Measurements from ENCODE around the gene LDHAL6B.

Gene LDHAL6B

DNA sequence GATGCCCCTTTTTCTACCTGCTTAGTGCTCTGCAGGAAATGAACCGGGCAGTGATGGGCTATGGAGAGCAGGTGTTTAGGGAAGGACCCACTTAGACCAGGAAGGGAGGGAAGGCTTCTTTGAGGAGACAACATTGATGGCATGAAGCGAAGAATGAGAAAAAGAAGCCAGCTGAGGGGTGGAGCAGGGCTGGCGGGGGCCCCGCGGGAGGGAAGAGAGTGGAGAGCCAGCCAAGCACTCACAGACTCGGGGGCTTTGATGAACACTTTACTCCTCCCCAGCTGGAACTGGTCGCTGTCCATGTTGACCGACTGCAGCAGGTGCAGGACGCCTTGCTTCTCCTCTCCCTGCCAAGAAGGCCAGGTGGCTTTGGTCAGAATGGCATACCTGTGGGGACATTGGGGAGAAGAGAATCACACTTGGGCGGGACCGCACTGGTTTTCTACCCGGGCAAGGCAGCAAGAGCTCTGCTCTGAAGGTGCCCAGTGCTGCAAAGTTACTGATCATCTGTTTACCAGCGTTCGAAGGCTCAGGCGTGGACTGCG, 28.4 kb upstream of the LDHAL6B start:
- DNase-seq: no peak

DNA sequence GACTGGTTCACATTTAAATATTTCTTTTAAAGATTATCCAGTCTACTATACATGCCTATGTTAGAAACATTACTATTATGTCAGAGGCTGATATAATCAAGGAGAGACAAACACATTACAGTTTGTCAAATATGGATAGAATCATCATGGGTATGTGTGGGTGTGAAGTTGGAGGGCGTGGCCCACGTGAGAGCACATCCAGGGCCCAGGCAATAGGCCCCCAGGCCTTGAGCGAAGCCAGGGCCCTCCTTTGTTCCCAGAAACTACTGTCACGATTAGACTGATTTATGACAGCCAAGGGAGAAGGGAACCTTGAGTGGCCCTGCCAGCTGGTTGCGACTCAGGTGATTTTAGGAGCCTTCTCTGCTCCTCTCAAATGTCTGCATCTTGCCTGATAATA, 26.9 kb upstream of the LDHAL6B start:
- no peak for DNase-seq

DNA sequence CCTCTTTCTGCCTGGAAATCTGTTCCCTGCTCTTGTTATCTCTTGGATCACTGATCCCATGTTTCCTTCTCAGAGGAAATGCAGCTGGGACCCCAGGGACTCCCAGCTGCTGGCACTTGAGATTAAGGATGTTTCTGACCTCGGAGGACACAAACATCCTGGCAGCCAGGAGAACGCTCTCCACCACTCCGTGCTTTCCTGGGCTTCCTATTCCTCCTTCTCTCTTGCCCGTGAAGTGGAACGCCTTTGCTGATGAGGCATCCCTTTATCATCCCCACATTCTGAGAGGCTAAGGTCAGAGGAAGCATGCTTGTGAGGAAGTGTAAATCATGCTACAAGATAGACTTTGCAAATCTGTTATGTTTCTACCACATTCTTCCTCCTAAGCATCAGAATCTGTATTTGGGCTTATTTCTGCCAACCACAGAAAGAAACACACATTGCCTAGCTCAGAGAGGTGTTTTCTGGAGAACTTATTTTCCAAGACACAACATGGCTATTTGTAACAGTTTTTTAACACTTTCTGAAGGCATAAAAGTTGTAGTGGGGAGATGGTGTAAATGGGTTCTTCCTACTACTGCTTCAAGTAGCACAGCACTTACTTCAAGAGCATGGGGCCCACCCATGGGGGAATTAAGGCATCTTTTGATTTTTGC, 25.6 kb upstream of the LDHAL6B start:
- DNase-seq: no peak

DNA sequence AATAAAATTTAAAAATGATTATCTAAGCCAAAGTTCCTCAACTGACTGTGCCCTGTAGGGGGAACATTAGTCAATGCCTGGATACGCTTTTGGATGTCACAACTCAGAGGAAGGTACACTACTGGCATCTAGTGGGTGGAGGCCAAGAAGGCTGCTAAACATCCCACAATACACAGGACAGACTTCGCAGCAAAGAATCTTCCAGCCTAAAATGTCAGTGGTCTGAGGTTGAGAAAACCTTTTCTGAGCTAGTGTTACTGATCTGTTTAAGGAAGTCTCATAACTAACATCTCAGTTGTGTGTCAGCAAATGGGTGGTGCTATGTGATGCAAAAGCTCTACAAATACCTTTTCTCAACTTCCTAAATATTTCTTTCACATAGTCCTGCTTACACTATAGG, 20.9 kb upstream of the LDHAL6B start:
- DNase-seq: no peak

DNA sequence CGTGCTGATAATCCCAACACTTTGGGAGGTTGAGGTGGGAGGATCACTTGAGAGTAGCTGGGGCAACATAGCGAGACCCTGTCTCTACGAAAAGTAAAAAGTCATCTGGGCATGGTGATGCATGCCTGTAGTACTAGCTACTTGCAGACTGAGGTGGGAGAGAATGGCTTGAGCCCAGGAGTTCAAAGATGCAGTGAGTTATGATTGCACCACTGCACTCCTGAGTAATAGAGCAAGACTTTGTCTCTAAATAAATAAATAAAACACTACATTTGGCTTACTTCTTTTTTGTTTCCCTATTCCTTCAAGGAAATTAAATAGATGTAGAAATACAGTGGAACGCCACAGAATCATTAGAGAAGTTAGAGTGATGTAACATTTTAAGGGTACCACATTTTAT, 20.1 kb upstream of the LDHAL6B start:
- DNase-seq: no peak

DNA sequence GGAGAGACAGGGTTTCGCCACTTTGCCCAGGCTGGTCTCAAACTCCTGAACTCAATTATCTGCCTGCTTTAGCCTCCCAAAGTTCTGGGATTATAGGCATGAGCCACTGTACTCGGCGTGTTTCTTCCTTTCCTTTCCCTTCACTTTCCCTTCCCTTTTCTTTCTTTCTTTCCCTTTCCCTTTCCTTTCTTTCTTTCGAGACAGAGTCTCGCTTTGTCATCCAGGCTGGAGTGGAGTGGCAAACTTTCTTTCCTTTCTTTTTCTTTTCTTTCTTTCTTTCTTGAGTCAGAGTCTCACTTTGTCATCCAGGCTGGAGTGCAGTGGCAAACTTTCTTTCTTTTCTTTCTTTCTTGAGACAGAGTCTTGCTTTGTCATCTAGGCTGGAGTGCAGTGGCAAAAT, 17.4 kb upstream of the LDHAL6B start:
- DNase-seq: no peak

DNA sequence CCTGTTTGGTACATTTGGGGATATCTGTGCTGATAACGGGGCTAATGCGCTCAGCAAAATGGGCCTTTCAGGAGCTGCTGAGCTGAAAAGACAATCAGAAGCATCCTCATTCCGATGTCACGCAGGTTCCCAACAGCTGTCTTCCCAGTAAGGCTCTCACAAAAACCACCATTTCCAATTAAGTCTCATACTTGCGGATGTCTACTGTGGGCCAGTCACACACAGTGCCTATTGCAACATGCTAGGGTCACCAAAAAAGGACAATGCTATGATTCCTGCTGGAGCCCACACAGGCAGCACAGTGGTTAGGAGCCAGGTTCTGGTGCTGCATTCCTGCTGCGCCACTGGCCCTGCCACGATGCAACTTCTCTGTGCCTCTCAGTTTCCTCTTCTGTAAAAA, 16.4 kb upstream of the LDHAL6B start:
- DNase-seq: no peak

DNA sequence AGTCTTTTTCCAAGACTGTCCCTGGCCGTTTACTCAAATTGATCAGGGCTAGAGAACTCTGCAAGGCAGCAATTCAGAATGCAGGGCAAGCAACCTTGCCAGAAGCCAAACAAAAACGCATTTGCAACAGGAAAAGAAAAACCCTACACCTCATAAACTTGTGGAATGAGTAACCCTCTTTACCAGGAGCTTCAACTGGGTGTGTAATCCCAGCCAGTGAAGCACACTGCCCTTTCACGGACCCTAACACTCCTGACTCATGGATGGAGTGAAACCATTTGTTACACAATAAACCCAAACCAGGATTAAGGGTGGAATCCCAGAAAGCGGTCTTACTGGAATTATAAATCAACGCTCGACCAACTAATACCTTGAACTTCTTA, 14.8 kb upstream of the LDHAL6B start:
- no peak for DNase-seq

DNA sequence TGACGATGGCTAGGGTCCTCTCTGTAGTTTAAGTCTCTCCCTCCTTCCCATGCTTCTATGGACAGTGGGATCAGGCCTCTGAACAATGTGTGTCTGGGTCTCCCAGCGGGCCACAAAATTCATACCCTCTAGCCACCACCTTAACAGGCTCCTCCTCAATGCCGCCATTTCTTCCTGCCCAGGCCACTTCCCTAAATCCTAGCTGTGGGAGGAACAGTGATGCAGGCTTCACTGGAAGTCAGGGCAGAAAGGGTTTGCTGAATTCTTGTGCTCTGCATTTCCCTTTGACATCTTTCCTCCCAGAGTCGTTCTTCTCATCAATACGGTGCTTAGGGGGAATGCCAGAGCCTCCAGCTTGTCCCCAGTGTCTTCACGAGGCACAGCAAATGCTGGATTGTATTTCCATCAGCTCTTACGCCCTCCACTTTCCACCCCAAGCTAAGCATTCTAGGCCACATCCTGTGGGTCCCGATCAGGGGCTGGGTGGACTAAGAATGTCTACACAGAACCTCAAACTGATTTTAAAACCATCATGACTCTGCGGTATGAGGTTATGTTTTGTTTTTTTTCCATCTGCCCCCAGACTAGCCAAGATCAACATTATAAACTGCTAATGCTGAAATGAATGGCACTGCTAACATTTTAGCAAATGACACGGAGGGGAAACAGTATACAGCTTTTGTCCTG, 11.9 kb upstream of the LDHAL6B start:
- no peak for DNase-seq

DNA sequence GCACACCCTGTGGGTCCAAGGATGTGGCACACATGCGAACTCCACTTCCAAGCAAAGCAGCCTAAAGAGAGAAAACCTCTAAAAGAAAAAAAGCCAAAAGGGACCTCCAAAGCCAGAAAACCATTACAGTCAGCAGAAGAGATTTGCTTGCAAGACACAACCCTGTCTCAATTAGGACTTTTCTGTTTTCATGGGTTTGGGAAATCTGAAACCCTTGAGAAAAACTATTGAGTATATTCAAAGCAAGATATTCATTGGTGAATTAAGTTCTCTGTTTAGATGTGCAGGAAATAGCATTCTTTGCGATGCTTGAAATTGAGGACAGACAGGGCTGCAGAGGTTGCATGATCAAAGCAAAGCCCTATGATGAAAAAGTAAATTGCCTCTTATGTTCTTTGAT, 10.2 kb upstream of the LDHAL6B start:
- no peak for DNase-seq

DNA sequence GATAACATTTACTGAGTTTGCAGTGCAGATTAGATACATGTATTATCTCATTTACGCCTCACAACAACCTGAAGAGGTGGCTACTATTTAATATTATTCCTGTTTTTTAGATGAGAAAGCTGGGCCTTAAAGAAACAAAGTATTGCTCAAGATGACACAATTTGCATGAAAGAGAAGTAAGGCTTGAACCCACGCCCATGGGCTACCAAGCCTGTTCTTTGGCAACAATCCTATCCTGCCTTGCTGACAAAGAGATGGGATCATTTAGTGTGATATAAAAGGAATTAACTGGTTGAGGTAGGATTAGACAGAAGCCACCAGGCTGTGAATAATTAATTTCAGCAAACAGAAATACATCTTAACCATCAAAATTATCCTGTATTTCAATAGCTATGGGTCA, 9.2 kb upstream of the LDHAL6B start:
- no peak for DNase-seq

DNA sequence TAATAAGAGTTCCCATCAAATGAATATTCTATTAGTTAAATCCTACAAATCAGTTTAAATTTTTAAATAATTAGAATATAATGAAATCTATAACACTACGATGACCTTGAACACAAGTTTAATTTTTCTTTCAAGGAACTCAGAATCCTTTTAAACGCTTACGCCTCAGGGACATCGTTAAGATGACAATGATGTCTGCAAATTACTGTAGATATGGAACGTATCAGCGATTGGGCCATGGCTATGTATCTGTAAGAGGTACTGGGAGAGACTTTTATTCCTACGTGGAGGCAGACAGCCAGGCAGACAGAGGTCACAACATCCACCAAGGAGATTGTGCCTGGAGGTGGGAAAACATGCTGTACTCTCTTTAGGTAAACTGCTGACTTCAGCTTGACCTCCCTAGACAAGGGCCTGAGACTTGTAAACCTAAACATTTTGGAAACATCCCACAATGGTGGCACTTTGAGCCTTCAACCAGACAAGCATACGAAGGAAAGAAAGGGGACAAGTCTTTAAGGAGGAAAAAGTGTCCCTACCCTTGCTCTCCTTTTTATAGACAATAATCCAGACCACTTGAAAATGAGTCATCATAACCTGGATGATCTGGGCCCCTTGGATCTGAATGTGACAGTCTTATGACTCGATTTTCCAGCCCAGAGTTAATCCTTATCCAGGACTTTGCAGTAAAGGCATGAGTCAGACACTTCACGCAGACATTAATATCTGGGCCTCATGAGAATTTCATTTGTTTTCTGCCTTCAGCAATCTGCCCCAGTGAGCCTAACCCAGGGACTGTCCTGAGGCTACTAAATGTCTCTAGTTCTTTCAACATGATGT, 6.8 kb upstream of the LDHAL6B start:
- DNase-seq: no peak

DNA sequence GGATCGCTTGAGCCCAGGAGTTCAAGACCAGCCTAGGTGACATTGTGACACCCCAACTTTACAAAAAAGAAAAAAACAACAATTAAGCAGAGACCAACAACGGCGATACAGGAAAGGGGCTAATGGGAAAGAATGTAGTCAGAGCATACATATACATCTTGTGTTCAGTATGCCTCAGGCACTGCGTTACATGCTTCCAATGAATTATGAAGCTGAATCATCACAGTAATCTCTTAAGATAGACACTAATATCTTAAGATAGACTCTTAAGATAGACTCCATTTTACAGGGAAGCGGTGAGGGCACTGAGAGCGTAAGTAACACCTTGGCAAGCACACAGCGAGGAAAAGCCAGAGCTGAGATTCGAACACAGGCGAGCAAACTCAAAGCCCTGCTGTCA, 6.1 kb upstream of the LDHAL6B start:
- DNase-seq: no peak

DNA sequence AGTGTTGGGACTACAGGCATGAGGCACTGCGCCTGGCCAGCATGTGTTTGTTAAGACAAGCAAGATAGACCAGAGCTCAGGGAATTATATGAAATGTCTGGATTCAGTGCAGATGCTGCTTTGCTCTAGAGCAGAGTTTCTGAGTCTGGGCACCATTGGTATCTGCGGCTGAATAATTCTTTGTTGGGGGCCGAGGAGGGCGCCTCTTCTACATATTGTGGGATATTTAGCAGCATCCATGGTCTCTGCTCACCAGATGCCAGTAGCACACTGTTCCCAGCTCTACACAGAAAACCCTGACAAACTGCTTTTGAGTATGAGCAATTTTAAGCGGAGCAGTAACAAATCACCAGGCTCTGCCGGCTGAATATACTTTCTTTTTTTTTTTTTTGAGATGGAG, 3.6 kb upstream of the LDHAL6B start:
- no peak for DNase-seq

DNA sequence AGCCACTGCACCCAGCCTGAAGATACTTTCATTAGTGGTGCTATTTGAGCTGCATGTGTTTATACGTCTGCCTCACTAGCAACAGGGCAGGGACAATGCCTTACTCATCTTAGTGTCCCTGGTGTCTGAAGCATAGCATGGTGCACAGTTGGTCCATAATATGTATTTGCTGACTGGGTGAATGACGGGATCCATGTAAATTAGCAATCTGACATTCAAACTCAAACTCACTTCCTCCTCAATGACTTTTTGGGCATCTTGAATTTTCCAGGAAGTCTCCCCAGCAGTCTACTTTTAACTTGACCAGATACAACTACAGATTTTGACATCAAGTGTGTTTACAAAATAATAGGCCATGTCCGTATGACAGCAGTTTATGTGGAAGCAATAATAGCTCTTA, 3.0 kb upstream of the LDHAL6B start:
- no peak for DNase-seq

DNA sequence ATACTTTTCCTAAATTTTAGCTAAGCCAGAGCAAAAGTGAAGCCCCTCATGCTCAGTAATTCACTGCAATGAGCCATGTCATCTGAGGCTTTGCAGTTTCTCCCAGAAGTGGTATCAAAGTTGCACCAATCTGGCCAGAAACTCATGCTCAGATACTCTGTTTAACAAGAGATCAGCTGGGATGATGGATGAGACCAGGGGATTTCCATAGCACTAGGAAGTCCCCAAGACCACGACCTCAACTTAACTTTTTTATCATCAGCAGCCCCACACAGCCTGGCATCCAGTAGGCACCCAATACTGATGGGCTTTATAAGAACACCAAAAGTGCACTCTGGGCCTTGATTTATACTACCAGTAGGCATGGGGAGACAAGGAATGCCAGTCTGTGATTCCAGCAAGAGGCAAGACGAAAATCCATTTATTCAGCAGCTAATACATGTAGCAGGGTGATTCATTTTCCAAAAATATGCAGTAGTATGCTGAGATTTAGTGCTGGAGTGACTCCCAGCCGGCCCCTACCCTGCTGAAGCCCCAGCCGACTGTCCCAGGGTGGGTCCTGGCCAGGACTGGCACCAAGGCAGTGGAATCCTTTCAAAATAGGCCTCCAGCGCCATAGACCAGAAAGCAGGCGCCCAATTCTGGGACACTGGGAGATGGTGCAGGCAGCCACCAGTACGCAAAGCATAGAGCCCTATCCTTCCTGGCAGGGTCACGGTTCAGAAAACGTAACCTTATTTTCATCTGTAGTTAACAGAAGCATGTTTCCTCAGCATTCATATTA, 612 bp upstream of the LDHAL6B start:
- DNase-seq: no peak

DNA sequence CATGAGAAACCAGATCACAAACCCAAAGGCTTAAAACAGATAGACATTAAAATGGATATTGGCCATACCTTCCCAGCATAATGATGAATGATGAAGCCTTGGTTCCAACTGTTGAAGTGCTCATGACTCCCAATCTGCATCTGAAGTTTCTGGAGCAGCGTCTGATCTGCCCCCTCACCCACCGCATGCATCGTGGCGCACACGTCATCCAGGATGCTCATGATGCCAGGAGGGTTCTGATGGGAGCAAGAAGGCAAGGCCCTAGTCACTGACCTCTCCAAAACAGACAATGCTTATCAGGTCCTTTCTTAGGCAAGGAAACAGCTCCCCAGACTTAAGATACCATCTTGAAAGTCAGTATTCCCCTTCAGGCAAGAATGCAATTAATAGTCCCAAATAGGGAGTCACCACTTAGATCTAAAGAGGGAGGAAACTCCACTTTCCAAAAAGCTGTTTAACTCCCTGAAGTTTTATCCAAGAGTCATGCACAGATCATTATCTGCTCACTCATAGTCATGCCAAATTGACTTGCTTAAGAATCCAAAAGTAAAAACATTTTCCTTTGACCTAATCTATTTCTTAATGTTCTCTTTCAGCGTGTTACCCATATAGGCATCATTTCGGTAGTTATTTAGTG, 2.1 kb downstream of the LDHAL6B start:
- DNase-seq: no peak

DNA sequence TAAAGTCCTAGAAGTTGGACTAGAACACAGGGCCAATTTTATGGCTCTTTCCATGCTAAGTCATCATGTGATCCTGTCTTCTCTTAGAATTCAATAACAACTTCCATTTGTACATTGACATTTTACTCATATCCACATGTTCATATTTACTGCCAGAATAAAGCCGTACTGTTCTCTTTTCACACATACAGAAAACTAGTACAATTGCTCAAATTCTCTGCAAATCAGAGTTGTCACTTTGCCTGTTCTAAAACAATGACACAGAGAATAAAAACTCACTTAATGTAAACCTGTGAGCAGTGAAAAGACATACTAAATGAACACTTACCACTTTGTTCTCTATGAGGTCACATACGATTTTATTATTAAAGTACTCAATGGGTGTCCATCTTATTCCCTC, 3.5 kb downstream of the LDHAL6B start:
- DNase-seq: no peak

DNA sequence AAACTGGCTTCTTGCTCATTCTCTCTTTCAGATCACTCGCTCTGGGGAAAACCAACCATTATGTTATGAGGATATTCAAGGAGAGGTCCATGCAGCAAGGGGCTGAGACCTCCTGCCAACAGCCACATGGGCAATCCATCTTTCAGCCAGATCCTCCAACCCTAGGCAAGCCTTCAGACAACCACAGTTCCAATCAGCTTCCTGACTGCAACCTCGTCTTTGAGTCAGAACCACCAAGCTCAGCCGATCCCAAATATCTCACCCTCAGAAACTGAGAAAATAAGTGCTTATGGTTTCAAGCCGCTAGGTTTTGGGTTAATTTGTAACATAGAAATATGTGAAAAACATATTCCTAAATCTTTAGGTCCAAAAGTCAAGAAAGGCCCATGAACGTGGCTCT, 10.3 kb downstream of the LDHAL6B start:
- DNase-seq: no peak

DNA sequence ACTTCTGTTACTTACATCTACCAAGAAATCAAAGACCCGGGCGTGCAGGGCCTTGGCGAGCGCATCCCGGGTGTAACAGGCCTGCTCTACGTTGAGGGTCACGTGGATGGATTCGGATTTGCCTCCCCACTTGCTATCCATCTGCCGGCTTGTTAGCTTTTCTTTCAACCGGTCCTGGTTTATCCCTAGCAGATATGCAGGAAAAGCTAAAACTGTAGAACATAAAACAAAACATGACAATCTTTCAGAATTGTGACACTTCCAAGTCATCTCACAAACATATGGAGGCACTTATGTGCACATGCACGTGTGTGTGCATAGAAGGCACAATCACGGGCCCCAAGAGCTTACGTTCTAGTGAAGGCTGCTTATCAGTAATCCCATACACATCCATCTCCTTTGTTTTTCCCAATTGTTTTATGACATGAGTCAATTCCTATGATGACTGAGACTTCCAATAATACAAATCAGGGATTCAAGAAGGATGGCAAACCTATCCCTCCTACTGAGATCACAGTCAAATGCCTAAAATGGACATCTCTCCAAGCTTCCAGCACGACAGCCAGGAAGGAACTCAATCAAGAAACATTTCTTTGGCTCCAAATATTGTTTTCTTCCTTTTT, 11.3 kb downstream of the LDHAL6B start:
- DNase-seq: no peak

DNA sequence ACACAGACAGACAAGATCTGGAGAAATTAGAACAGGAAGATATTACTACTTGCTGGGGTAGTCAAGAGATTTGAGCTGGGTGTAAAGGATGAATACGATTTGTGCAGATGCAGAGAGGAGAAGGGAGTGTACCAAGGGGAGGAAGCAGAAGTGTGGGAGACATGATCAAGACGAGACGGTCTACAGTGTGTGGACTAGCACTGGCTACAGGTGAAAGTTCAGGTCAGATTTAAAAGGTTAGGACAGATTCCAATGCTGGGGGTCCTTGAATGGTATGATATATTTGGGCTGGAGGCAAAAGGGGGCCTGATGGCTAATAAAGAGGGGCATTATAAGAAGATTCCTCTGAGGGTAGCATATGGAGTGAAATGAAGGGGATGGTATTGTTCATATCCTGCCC, 12.1 kb downstream of the LDHAL6B start:
- no peak for DNase-seq
